ENCODE measurements around the gene PLEKHF1.

GRCh38 chr19:29683009-29683408, 17.7 kb downstream of the PLEKHF1 start:
- TF ChIP-seq EP300 (IDR thresholded peaks at IDR 0.05; ENCODE audit: borderline replicate concordance) (no peak), TCF12 (IDR thresholded peaks at IDR 0.05; ENCODE audit: low read depth) (no peak), RAD21 (IDR thresholded peaks at IDR 0.05; ENCODE audit: low read depth) (no peak), YY1 (IDR thresholded peaks at IDR 0.05; ENCODE audit: low read depth) (no peak), MAX (IDR thresholded peaks at IDR 0.05) (no peak), CREB1 (IDR thresholded peaks at IDR 0.05; ENCODE audit: low read depth) (no peak), CEBPB (IDR thresholded peaks at IDR 0.05) (no peak), EGR1 (IDR thresholded peaks at IDR 0.05) (no peak)
